GM06990 (cell line): ENCODE results near the gene ANKRD13C.
"Not testable (repeated sequence)": the region's sequence is repeated elsewhere in the genome, so short reads cannot be mapped to it uniquely, and the experiment has no call there.

Experiments
- DNase-seq: peaks from one replicate; pipeline ENCODE4 v3.0.0-alpha.2; 2011; ENCODE audit not compliant: insufficient read length; ENCODE audit errors: extremely low read depth
- H3K27me3 ChIP-seq: replicated peaks from 2 replicates; pipeline ENCODE4 v1.6.0; 2011; ENCODE audit warnings: low read length; ENCODE audit not compliant: control insufficient read depth, insufficient read depth
- H3K36me3 ChIP-seq: 2 replicates; pipeline ENCODE4 v1.5.1; 2011; ENCODE audit warnings: low read length; ENCODE audit not compliant: control insufficient read depth, insufficient read depth
- H3K4me3 ChIP-seq: replicated peaks from 2 replicates; pipeline ENCODE4 v1.5.1; 2011; ENCODE audit warnings: low read depth, mild to moderate bottlenecking, control low read depth, low read length
- CTCF ChIP-seq: IDR thresholded peaks from 2 replicates; pipeline ENCODE4 v1.5.1; 2011; ENCODE audit warnings: low read length, control low read depth, mild to moderate bottlenecking, inconsistent platforms; ENCODE audit not compliant: insufficient read depth, poor library complexity, severe bottlenecking

Gene ANKRD13C

GRCh38 chr1:70355111-70355407, 537 bp upstream of the ANKRD13C start:
- TF ChIP-seq CTCF = no peak
- Histone ChIP-seq H3K4me3 (peak overlapping the region; percentile 84), H3K27me3 (no peaks in the 10 kb centered on the region), H3K36me3 (no peaks in the 10 kb centered on the region)
- no peak for DNase-seq

- Histone ChIP-seq H3K27me3 (no peaks in the 10 kb centered on the region), H3K36me3 (no peaks in the 10 kb centered on the region), H3K4me3 (peak overlapping the region; percentile 84)
- no peak for TF ChIP-seq CTCF
- DNase-seq = no peak
Measured at GRCh38 chr1:70353601-70354331, 756 bp downstream of the ANKRD13C start.

GRCh38 chr1:70353044-70353443, 1.5 kb downstream of the ANKRD13C start:
- no peak for DNase-seq
- Histone ChIP-seq H3K36me3 (no peaks in the 10 kb centered on the region), H3K27me3 (no peaks in the 10 kb centered on the region), H3K4me3 (peak overlapping the region; percentile 84)
- TF ChIP-seq CTCF = no peak

- H3K36me3 ChIP-seq, DNase-seq, H3K27me3 ChIP-seq, H3K4me3 ChIP-seq: not testable (repeated sequence)
Measured at GRCh38 chr1:70349799-70350198, 4.7 kb downstream of the ANKRD13C start.

- DNase-seq = no peak
- Histone ChIP-seq H3K36me3 (no peaks in the 10 kb centered on the region), H3K27me3 (no peaks in the 10 kb centered on the region), H3K4me3 (no peak overlapping the region)
- no peak for TF ChIP-seq CTCF
Measured at GRCh38 chr1:70348399-70349165, 5.9 kb downstream of the ANKRD13C start.

GRCh38 chr1:70339644-70340043, 14.9 kb downstream of the ANKRD13C start:
- not testable (repeated sequence) for H3K36me3 ChIP-seq, DNase-seq, H3K4me3 ChIP-seq, H3K27me3 ChIP-seq

- DNase-seq = no peak
- Histone ChIP-seq H3K36me3 (no peaks in the 10 kb centered on the region; the same call in 1 of the 2 replicates), H3K27me3 (no peaks in the 10 kb centered on the region), H3K4me3 (no peak overlapping the region)
- TF ChIP-seq CTCF = no peak
Measured at GRCh38 chr1:70336050-70336449, 18.5 kb downstream of the ANKRD13C start.
